Activated T-cell treated with anti-CD3 and anti-CD28 coated beads, Interleukin-2, amount 50 U/mL, for 24 hours (primary cell): ENCODE data around the gene CTIF.

Source experiments
- DNase-seq: peaks from one replicate; pipeline ENCODE4 v3.0.0-alpha.2; 2020
- H3K27ac Mint-ChIP-seq: 2 replicates; pipeline ENCODE4 v1.8.0; 2020; ENCODE audit warnings: mild to moderate bottlenecking, mixed read lengths
- H3K27me3 Mint-ChIP-seq: 2 replicates; pipeline ENCODE4 v1.8.0; 2020; ENCODE audit warnings: mixed read lengths
- H3K36me3 Mint-ChIP-seq: 2 replicates; pipeline ENCODE4 v1.8.0; 2020; ENCODE audit warnings: low read depth, mixed read lengths
- H3K4me1 Mint-ChIP-seq: 2 replicates; pipeline ENCODE4 v1.8.0; 2020; ENCODE audit warnings: low read depth, mixed read lengths
- H3K4me3 Mint-ChIP-seq: 2 replicates; pipeline ENCODE4 v1.8.0; 2020; ENCODE audit warnings: mild to moderate bottlenecking, moderate library complexity, mixed read lengths
- H3K9me3 Mint-ChIP-seq: 2 replicates; pipeline ENCODE4 v1.8.0; 2020; ENCODE audit warnings: mixed read lengths

The CTIF gene

DNA sequence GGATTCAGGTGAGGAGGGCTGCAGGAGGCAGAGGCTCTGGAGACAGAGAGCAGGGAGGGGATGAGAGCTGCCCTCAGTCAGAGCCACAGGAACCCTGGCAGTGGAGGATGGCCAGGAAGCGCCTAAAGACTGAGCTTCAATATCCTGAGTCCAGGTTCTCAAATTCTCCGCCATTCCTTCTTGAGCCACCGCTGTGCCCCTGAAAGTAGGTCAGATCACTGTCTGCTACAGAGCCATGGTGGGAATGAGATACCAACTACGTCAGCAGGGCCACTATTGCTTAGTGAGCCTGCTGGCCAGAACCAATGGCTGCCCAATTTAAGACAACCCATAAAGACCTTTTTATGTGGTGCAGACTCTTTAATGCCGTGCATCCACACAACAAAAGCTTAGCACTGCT lies 155.5 kb downstream of the CTIF start:
- Mint-ChIP-seq H3K9me3 (no peaks in the 10 kb centered on the region), H3K36me3 (no peaks in the 10 kb centered on the region), H3K27me3 (no peaks in the 10 kb centered on the region), H3K27ac (no peak overlapping the region), H3K4me3 (no peak overlapping the region), H3K4me1 (no peaks in the 10 kb centered on the region)
- no peak for DNase-seq

DNA sequence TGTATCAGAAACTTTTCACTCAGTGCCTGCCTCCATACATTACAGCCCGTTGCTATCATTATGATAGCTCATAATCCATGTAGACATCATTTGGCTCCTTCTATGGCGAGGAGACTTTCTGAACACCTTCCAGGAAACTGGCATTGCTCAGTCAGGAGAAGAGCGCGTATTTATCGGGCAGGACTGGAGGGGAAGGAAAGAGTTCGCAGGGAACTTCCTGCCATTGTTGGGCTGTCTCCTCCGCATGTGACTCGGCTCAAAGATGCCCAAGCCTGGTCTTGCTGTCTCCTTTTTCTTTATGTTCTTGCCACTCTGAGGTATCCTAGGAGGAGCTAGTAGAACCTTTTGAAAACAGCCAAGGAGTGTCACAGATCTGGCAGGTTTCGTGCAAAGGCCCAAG lies 156.8 kb downstream of the CTIF start:
- DNase-seq = no peak
- no peaks in the 10 kb centered on the region for H3K27me3 Mint-ChIP-seq
- no peak overlapping the region for H3K27ac Mint-ChIP-seq

GRCh38 chr18:48696218-48696617 lies 157.4 kb downstream of the CTIF start:
- H3K4me1 Mint-ChIP-seq = no peaks in the 10 kb centered on the region
- H3K27me3 Mint-ChIP-seq = no peaks in the 10 kb centered on the region
- DNase-seq = no peak
- H3K4me3 Mint-ChIP-seq = no peak overlapping the region
- no peaks in the 10 kb centered on the region for H3K9me3 Mint-ChIP-seq
- H3K27ac Mint-ChIP-seq = no peak overlapping the region
- no peaks in the 10 kb centered on the region for H3K36me3 Mint-ChIP-seq

More for the DNA sequence above, 156.8 kb downstream of the CTIF start:
- Mint-ChIP-seq H3K4me1 (no peaks in the 10 kb centered on the region), H3K9me3 (no peaks in the 10 kb centered on the region), H3K4me3 (no peak overlapping the region), H3K36me3 (no peaks in the 10 kb centered on the region)

GRCh38 chr18:48697441-48697840 lies 158.6 kb downstream of the CTIF start:
- H3K27ac Mint-ChIP-seq = no peak overlapping the region
- no peak overlapping the region for H3K4me3 Mint-ChIP-seq
- no peak for DNase-seq
- no peaks in the 10 kb centered on the region for H3K27me3 Mint-ChIP-seq
- H3K9me3 Mint-ChIP-seq = no peaks in the 10 kb centered on the region
- H3K4me1 Mint-ChIP-seq = no peaks in the 10 kb centered on the region
- H3K36me3 Mint-ChIP-seq = no peaks in the 10 kb centered on the region

DNA sequence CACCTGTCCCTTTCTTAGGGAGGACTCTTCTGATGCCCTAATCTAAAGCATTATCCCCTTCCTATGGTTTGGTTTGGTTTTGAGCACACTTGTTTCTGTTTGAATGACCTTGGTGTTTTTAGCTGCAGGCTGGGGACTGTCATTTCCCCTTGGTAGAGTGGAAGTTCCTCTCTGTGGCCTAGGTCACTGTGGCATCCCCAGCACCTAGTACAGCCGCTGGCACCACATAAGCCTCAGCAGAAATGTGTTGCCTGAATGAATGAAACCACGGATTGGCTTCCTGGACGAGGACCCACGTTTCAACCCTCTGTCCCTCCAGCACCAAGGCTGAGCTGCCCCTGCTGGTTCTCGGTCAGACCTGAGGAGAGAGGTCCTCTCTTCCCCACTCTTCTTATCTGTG lies 159.9 kb downstream of the CTIF start:
- no peak overlapping the region for H3K27ac Mint-ChIP-seq
- peaks cover 2% of the 10 kb centered on the region for H3K4me1 Mint-ChIP-seq
- no peak overlapping the region for H3K4me3 Mint-ChIP-seq
- DNase-seq = no peak
- H3K36me3 Mint-ChIP-seq = no peaks in the 10 kb centered on the region
- no peaks in the 10 kb centered on the region for H3K9me3 Mint-ChIP-seq
- H3K27me3 Mint-ChIP-seq = no peaks in the 10 kb centered on the region

DNA sequence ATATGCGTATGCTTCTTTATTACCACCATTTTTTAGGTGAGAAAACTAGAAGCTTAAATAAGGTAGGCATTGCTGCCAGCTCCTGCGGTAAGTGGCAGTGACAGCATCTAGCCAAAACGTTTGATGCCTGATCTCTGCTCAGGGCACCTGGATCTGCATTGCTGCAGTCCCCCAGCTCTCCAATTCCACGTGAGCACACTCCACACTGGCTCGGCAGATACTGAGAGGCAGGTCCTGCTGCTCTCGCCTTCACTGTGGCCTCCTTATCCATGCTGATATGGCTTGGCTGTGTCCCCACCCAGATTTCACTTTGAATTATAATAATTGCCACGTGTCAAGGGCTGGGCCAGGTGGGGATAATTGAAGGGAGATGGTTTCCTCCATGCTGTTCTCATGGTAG lies 160.9 kb downstream of the CTIF start:
- no peaks in the 10 kb centered on the region for H3K36me3 Mint-ChIP-seq
- no peaks in the 10 kb centered on the region for H3K9me3 Mint-ChIP-seq
- DNase-seq = no peak
- H3K27ac Mint-ChIP-seq = no peak overlapping the region
- H3K4me3 Mint-ChIP-seq = no peak overlapping the region
- no peaks in the 10 kb centered on the region for H3K27me3 Mint-ChIP-seq
- peaks cover 2% of the 10 kb centered on the region for H3K4me1 Mint-ChIP-seq

GRCh38 chr18:48700446-48700845 lies 161.6 kb downstream of the CTIF start:
- Mint-ChIP-seq H3K9me3 (no peaks in the 10 kb centered on the region), H3K4me1 (peaks cover 2% of the 10 kb centered on the region), H3K27me3 (no peaks in the 10 kb centered on the region), H3K27ac (no peak overlapping the region), H3K36me3 (no peaks in the 10 kb centered on the region), H3K4me3 (no peak overlapping the region)
- DNase-seq = no peak

GRCh38 chr18:48702346-48703027 lies 163.7 kb downstream of the CTIF start:
- no peaks in the 10 kb centered on the region for H3K9me3 Mint-ChIP-seq

DNA sequence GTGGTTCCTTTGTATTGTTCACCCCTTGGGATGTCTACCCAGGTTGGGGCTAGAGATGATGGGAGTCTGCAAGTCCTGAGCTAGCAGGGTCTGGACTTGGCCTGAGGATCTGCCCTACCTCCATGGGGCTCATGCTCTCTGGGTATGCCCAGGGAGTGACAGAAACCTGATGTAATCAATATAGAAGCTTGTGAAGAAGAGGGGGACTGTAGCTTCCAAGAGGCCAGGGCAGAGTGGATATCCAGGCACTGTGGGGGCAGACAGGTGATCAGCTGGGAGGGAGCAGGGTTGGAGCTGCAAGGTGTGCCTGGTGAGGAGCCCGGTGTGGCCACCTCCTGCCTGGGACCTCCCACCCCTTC lies 164.2 kb downstream of the CTIF start:
- H3K27me3 Mint-ChIP-seq = no peaks in the 10 kb centered on the region
- H3K9me3 Mint-ChIP-seq = no peaks in the 10 kb centered on the region
- no peak overlapping the region for H3K27ac Mint-ChIP-seq
- H3K4me1 Mint-ChIP-seq = peaks cover 2% of the 10 kb centered on the region
- no peak overlapping the region for H3K4me3 Mint-ChIP-seq
- DNase-seq = no peak
- no peaks in the 10 kb centered on the region for H3K36me3 Mint-ChIP-seq

More at GRCh38 chr18:48702346-48703027, 163.7 kb downstream of the CTIF start:
- Mint-ChIP-seq H3K36me3 (no peaks in the 10 kb centered on the region), H3K27me3 (no peaks in the 10 kb centered on the region), H3K4me1 (peaks cover 2% of the 10 kb centered on the region), H3K4me3 (no peak overlapping the region), H3K27ac (no peak overlapping the region)
- DNase-seq = no peak

DNA sequence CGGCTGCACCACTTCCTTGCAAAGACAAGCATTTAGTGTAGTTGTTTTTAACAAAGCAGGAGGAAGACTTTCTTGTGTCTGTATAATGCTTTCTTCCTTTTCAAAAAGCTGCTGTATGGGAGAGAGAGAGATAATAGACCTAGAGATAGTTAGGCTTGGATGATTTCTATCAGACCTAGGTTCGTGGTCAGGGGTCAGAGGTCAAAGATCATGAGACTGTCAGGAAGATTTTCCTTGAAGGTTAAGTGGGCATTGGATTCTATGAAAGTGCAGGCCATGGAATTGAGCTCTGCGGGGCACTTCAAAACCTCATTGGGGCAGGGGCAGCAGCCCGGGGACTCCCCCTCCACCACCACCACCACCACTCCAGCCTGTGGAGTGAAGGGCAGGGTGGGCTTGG lies 164.6 kb downstream of the CTIF start:
- Mint-ChIP-seq H3K27ac (no peak overlapping the region), H3K4me1 (peaks cover 2% of the 10 kb centered on the region)

DNA sequence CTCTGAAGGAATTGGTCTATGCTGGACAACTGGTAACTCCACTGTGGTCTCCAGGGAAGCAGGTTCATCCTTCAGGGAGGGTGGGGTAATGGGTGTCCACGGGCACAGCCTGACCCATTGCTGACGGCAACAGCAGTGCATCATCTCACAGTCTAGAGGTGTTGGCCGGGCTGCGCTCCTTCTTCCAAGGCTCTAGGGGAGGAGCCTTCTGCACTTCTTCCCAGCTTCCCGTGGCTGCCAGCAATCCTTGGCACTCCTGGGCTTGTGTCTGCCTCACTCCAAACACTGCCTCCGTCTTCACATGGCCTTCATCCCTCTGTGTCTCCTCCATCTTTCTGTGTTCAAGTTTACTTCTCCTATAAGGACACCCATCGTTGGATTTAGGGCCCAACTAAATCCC lies 166.2 kb downstream of the CTIF start:
- Mint-ChIP-seq H3K36me3 (no peaks in the 10 kb centered on the region), H3K4me3 (no peak overlapping the region), H3K9me3 (no peaks in the 10 kb centered on the region), H3K27me3 (no peaks in the 10 kb centered on the region), H3K4me1 (peaks cover 2% of the 10 kb centered on the region), H3K27ac (no peak overlapping the region)
- no peak for DNase-seq

More for the DNA sequence above, 164.6 kb downstream of the CTIF start:
- Mint-ChIP-seq H3K27me3 (no peaks in the 10 kb centered on the region), H3K9me3 (no peaks in the 10 kb centered on the region), H3K36me3 (no peaks in the 10 kb centered on the region), H3K4me3 (no peak overlapping the region)
- DNase-seq = no peak

GRCh38 chr18:48705531-48705930 lies 166.7 kb downstream of the CTIF start:
- Mint-ChIP-seq H3K27ac (peak overlapping the region; percentile 18), H3K4me1 (peaks cover 2% of the 10 kb centered on the region), H3K36me3 (no peaks in the 10 kb centered on the region), H3K4me3 (no peak overlapping the region), H3K9me3 (no peaks in the 10 kb centered on the region), H3K27me3 (no peaks in the 10 kb centered on the region)
- DNase-seq = no peak

DNA sequence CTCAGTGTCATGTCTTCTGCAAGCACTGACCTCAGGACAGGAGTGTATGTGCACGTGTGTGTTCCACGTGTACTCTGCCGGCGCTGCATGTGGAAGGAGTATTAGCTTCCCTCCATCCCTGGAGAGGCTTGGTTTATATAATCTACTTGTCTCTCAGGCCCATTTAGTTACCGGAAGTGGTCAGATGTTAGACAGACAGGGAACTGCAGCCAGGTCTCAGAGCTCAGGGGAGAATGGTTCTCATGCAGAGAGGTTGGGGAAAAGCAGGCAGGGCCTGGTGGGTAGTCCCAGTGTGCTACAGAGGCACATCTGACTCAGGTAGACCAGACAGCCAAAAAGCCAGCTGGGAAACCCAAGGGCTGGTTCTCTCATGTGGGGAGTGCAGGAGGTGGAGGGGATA lies 167.9 kb downstream of the CTIF start:
- no peaks in the 10 kb centered on the region for H3K27me3 Mint-ChIP-seq
- H3K4me3 Mint-ChIP-seq = no peak overlapping the region
- H3K4me1 Mint-ChIP-seq = peaks cover 2% of the 10 kb centered on the region
- DNase-seq = no peak
- H3K36me3 Mint-ChIP-seq = no peaks in the 10 kb centered on the region
- no peaks in the 10 kb centered on the region for H3K9me3 Mint-ChIP-seq
- H3K27ac Mint-ChIP-seq = no peak overlapping the region

DNA sequence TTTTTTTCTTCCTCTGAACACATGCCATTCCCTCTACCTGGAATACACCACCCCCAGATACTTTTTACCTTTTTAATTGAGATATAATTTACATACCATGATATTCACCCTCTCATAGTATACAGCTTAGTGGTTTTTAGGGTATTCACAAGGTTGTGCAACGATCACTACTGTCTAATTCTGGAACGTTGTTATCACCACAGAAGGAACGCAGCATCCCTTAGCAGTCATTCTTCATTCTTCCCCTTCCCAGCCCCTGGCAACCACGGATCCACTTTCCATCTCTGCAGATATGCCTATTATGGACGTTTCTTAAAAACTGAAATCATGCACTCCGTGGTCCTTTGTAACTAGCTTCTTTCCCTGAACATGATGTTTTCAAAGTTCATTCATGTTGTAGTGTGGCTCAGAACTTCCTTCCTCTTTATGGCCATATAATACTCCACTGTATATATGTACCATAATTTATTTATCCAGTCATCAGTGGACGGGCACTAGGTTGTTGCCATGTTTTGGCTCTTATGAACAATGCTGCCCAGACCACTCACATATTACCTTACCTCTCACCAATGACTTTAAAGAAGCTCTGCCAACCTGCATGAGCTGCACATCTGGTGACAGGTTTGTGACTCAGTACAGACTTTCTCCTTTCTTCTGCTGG lies 168.9 kb downstream of the CTIF start:
- no peaks in the 10 kb centered on the region for H3K9me3 Mint-ChIP-seq
- H3K27me3 Mint-ChIP-seq = no peaks in the 10 kb centered on the region
- H3K36me3 Mint-ChIP-seq = no peaks in the 10 kb centered on the region
- H3K4me1 Mint-ChIP-seq = peaks cover 2% of the 10 kb centered on the region
- H3K27ac Mint-ChIP-seq = no peak overlapping the region
- no peak for DNase-seq
- no peak overlapping the region for H3K4me3 Mint-ChIP-seq

GRCh38 chr18:48708807-48709206 lies 170.0 kb downstream of the CTIF start:
- H3K4me3 Mint-ChIP-seq = no peak overlapping the region

More at GRCh38 chr18:48708807-48709206, 170.0 kb downstream of the CTIF start:
- Mint-ChIP-seq H3K36me3 (no peaks in the 10 kb centered on the region), H3K27me3 (no peaks in the 10 kb centered on the region), H3K4me1 (no peaks in the 10 kb centered on the region), H3K9me3 (no peaks in the 10 kb centered on the region), H3K27ac (no peak overlapping the region)
- no peak for DNase-seq
